Stimulated activated CD4-positive, alpha-beta T cell treated with anti-CD3 and anti-CD28 coated beads, Interleukin-1b, Interleukin-23, amount 100 ng/mL, for 4 hours (primary cell): ENCODE measurements around the gene DMRT2.

Experiments
- DNase-seq, 2 donors: peaks; one replicate each; pipeline ENCODE4 v3.0.0-alpha.2; 2020; ENCODE audit warnings: low read depth in 2 of 2

DMRT2 gene

DNA sequence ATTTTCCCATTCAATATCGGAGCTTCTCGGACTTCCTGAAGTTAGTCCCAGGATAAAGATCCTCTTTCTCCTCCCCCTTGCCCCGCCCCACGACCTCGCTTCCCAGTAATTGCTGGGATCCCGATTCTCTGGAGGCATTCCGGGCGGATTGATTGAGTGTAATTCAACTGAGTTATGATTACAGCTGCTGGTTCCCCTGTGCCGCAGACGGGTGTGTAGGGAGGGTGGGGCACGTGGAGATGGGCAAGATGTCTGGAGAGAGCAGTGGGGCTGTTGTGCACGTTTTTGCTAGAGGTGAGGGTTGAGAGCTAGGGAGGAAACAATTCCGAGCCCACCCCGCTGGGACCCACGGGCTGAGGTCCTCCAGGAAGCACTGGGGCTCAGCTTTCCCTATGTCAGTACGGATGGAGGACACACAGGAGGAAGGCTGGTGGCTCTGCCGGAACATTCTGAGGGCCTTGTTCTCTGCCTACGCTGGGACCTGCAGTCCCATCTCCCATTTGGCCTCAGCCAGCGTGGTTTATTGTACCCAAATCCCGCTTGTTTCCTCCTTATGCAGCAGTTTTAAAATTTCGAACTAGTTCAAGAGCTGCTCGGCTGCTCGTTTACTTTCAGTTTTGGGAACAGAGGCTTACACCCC lies 2.4 kb upstream of the DMRT2 start:
- DNase-seq: no peak

DNA sequence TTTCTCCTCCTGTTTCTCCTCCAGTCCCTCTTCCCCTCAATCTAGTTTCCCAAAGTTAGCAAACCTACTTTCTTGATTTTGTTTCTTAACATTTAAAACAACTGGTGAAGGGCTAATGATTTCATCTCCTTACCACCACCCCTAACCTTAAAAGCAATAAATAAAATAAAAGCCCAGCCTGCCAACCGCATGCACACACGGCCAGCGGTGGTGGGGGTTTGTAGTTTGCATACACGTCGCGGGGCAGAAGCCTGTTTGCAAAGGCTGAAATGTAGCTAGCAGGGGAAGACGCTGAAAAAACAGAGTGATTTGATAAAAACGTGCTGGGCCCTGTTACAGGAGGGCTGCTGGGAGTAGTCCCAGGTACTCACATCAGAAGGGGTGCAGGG lies 1.9 kb upstream of the DMRT2 start:
- DNase-seq: no peak

DNA sequence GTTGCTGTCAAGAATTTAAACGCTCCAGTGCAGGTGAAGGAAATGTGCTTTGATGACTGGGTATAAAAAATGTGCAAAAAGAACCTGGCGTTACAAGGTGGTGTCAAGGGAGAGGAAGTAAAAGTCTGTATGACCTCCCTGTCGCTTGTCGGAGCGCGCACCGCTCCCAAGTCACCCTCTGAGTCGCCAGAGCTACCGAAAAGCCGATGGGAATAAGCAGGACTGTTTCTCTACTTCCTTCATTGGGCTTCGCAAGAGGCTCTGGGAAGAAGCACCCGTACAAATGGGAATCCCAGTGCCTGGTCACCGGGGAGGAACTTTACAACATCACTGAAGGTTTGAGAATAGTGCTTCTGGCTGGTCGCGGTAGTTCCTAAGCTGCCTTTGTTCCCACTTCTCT lies 1.3 kb upstream of the DMRT2 start:
- no peak for DNase-seq

DNA sequence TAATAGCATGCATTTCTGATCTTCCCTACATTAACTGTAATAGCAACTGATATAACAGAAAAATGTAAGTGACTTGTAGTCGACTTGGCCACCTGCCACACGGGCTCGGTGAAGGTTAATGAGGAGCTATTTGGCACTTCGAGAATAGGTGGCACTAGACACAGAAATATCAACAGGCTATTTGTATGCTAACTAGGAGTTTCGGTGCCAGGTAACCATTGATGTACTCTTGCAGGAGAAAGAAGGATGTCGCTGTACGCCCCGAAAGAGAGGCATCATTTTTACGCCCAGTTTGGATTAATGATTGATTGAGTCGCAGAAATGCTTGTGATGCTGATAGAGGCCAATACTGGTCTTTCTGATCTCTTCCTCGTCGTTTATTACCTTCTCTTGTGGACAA lies 516 bp upstream of the DMRT2 start:
- DNase-seq: no peak

DNA sequence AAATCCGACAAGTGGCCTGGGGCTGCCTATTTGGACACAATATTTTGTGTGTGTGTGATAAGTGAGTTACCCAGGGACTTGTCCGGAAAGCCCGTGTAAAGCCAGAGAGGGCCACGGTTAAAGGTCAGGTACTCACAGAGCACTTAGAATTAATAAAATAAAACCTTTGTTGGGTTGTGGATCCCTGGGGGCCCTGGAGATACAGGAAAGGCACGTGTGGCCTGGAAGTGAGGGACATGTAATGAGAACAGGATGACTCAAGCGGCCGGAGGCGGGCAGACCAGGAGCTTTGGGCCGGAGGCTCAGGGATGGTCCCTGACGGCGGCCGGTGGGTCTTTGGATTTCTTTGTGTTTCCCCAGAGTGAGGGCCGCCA lies 1.0 kb downstream of the DMRT2 start:
- DNase-seq: no peak

DNA sequence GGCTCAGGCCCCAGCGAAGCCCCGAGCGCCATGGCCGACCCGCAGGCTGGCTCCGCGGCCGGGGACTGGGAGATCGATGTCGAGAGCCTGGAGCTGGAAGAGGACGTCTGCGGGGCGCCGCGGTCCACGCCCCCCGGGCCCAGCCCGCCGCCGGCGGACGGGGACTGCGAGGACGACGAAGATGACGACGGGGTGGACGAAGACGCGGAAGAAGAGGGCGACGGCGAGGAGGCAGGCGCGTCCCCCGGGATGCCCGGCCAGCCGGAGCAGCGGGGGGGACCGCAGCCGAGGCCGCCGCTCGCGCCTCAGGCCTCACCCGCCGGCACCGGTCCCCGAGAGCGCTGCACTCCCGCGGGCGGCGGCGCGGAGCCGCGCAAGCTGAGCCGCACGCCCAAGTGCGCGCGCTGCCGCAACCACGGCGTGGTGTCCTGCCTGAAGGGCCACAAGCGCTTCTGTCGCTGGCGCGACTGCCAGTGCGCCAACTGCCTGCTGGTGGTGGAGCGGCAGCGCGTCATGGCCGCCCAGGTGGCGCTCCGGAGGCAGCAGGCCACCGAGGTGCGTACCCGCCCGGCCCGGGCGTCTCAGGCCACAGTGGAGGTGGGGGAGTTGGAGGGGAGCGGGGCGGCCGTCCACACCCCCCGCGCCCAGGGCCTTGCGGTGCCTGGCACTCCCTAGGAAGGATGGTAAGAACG lies 1.6 kb downstream of the DMRT2 start:
- no peak for DNase-seq

DNA sequence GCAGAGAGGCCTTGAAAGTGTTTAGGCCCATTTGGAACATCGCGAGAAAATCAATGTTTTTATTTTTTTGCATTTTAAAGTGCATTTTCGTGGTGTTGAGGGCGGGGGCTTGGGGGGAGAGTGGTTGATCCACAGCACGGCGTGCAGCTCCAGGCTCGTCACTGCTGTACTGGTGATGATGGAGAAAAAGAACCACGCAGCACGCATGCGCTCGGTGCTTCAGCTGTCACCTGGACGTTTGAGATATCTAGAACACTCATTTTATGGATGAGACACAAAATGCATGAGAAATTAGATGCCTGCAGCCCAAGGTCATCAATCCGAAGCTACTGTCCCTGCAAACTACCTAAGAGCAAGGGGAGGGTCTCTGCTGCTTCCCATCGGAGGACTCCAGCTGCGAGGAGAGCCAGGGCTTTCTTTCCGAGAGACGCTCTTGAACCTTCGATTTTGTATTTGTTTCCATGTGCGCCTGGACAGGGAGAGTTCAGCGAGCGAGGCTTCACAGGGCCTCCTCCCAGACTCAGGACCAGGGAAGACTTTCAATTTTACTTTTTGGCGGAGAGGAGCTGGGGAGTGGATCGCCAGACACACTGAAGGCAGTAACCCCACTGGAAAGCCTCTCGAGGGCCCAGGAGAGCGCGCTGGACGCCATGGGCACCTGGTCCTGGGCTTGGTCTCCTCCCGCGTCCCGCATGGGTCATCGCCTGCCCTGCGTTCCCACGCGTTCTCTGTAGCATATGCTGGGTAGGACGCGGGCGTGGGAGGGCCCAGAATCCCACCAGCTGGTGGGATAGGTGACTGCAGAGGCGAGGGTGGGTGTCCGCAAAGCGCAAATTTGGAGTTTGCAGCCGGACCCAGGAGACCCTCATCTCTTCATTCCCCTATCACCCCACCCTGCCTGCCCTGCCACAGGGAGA lies 2.5 kb downstream of the DMRT2 start:
- no peak for DNase-seq

DNA sequence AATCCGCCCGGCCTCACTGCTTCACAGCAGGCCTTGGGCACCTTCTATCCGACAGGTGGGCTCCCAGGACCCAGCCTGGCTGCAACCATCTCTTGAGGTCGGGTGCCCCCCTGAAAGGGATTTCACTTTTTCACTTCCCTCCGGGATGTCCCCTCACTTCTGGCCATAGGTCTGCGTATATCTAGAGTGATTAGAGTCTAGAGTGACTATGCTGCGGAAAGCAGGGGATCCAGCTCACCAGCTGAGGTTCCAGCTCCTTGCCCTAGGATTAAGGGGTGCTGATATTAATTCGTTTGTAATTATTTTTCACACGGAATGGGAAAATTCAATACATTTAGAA lies 3.1 kb downstream of the DMRT2 start:
- DNase-seq: no peak

DNA sequence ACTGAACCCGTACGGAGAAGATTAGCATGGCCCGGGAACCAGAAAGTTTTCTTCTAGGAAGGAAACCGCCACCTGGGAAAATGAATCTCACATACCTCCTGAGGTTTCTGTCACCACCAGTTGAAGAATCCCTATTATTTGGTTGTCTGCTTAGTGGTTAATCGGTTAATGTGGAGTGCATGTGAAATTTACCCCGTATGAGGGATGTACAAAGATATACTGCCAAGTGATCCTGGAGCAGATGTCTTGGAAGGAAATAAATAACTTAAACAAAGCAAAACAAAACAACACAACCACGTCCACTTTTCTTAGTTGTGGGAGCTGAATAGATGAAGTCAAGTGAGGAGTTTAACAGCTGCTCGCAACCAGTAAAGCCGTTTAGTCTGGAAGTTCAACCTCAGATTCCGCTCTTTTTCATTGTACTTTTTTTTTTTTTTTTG lies 3.8 kb downstream of the DMRT2 start:
- DNase-seq: no peak

DNA sequence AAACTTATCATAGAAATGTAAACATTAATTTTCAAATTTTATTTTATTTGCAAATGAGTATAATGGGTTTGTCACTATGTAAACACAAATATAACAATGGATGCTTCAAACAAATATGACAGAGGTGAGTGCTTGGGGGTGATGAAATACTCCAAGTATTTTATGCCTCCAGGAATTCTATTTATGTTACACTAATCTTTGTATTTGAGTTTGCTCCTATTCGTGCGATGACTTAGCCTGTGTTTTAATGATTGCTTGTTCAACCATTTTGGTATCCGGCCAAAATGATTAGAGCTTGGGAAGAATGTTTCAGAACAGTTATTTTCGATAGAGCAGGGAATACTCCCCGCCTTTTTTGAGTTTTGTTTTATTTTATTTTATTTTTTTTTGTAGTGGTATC lies 5.0 kb downstream of the DMRT2 start:
- no peak for DNase-seq

DNA sequence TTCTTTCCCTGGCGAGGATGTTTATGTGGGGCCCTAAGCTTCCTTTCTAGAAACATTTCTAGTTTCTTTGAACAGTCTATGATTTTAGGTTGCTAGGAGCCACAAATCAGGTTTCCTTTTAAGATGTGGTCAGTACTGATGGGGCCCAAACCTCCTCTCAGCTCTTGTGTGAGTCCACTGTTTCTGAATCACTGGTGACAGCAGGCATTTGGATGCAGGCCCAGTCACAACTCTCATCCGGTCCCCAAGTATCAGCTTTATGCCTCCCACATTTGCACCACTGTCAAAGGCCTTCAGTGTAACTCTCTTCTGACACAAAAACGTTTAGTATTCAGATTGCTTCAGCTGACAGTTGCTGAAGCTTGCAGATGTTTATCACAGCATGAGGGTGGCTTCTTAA lies 7.8 kb downstream of the DMRT2 start:
- no peak for DNase-seq

DNA sequence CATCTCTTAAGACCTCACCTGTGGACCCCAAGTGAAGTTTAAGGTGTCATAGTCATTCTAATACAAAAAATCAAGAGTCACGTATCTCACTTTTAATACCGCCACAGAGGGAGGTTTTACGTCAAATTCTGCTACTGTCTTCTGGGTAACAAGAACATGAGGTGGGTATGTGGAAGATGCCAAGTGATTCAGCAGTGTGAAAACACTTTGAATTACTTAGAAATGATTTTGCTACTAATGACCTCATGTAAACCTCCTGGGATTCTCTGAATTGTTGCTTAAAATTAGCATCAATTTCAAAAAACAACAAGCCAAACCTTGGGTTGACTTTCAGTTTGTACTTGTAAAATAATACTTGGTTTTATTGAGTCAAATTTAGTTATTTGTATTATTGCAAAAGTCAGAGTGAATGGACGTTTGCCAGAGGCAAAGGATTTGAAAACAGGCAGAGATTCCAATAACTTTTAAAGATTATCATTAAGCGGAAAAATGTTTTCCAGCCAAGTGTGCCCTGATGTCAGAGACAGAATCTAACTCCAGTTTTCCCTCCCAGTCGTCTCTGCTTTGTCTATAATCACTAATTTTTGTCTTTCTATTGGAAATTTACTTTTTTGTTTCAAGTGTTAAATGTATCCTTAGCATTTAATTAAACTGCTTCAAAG lies 8.8 kb downstream of the DMRT2 start:
- DNase-seq: no peak

DNA sequence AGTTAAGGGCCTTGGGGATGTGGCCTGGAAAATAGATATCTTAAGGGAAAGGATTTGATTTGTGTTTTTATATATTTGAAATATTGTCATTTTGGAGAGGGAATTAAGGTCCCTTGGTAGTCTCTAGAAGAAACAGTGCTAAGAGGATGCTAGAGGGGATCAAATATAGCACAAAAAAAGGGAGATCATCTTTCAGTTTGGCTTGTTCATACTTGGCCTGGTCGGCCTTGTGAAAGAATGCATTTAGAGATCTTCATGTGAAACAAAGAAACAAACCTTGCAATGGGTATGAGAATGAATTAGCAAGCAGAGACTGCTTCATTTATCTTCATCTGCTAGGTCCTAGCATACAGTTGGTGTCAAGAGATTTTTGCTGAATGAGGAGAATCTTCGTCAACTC lies 15.0 kb downstream of the DMRT2 start:
- DNase-seq: no peak

DNA sequence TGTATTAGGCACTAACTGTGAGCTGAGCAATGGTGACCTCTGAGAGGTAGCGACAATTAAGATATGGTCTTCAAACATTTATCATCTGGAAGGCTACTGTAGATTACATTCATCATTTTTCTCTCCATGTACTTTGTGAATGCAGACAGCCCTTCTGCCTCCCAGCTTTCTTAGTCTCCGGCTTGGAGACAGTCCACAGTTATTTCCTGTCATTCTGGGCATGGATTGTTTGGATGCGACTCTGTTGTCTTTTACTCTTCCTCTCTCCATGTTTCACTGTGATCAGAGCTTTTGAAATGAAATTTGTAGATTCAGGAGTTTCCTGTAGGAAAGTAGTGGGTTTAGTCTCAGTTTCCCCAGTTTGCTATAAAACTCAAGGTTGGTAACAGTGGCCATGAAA lies 20.5 kb downstream of the DMRT2 start:
- DNase-seq: no peak

DNA sequence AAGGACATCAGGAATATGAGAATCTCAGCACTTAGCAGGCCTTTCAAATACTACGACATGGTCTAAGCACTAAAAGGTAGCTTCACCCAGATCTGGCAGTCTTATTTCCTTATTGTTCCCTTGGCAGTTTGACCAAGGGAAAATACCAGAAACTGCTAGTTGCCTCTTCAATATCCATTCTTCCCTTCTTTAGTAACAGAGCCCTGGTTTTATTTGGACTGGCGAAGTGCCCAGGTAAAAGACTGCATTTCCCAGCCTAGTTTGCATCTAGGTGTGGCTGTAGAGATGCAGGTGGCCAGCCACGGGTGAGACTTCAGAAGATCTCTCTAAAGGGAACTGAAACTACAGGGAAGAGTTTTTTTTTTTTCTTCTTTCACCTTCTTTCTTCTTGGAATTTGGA lies 21.6 kb downstream of the DMRT2 start:
- no peak for DNase-seq

DNA sequence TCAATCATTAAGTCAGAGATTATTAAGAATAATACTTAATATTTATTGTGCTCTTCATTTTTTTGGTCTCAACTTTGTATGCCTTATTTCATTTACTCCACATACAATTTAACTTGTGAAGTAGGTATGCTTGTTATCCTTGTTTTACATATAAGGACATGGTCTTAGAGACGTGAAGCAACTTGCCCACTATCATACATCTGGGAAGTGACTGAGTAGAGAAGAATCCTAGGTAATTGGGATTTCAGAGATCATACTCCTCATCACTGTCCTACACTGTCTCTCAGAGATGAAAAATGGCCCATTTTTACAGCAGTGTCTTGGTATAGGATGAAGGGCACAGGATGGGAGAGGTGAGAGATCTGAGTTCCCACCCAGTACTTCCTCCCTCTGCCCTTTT lies 23.3 kb downstream of the DMRT2 start:
- no peak for DNase-seq

DNA sequence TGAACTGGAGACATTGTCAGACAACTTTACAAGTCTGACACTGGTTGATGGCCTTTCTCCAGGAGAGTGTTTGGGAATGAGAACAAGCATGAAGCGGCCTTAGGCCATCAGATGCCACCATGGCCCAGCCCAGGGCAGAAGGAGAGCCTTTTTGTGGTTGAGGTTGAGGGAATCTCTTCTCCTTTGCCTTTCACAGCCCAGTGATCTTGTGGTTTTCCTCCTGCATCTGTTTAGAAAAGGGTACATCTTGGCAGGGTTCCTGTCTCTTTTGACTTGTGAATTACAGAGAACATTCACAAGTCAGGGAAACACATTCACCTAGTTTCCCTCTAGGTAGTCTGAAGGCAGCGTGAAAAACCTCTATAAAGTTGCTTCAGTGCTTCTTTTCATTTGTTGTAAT lies 27.5 kb downstream of the DMRT2 start:
- DNase-seq: no peak

DNA sequence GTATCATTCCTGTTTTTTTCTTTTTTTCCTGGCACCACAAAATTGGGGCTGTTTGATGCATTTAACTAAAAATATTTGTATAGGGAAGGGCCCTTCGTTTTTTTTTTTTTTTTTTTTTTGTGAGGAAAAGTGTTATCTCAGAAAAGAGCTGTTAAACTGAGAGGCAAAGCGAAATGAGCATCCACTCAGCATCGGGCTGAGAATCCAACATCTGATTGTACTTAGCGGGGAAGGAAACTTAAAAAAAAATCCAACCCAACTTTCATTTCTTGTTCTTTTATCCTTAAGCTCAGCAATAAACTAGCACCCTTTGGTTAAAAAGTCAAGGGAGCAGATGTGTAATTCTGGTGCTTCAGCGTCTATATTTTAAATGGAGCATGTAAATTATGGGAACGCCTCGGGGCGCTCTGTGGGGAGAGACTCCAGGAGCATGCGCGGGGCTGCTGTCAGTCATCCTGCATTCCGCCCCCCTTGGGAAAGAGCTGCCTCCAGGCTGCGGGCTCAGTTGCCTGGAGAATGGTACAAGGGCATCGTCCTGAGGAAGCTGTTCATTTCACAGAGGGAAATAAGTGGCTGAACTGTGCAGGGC lies 33.3 kb downstream of the DMRT2 start:
- DNase-seq: no peak

DNA sequence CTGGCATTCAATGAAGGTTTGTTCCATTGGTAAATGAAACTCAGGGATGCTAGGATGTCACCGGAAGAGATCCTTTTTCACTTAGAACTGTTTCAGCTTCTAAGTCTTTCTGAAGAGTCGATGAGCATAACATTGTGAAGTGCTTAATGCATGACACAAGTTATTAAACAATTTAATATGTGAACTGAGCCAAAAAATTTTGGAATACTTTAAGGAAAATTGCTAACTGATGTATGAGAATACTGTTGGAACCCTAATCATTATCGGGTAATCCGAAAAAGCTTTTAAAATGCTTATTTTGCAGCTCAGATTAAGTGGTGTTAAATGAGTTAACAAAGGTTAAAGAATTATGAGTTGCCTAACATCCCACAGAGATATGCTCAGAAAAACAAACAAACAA lies 34.9 kb downstream of the DMRT2 start:
- no peak for DNase-seq

DNA sequence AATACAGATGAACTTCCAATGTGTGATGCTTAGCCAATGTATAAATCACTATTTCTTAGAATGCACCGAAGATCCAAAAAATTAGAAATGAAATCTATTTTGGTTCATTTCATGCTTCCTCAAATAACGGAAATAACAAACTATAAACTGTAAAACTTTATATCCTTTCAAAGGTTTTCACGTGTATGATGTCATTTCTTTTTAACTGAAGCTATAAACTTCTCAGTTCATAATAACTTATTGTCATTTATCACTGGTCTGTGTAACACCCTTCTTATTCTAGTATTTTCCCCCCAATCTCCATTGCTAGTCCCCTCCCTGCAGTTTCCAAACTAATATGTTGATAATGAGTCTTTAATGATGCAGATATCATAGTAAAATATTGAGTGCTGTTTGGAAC lies 36.4 kb downstream of the DMRT2 start:
- DNase-seq: no peak

DNA sequence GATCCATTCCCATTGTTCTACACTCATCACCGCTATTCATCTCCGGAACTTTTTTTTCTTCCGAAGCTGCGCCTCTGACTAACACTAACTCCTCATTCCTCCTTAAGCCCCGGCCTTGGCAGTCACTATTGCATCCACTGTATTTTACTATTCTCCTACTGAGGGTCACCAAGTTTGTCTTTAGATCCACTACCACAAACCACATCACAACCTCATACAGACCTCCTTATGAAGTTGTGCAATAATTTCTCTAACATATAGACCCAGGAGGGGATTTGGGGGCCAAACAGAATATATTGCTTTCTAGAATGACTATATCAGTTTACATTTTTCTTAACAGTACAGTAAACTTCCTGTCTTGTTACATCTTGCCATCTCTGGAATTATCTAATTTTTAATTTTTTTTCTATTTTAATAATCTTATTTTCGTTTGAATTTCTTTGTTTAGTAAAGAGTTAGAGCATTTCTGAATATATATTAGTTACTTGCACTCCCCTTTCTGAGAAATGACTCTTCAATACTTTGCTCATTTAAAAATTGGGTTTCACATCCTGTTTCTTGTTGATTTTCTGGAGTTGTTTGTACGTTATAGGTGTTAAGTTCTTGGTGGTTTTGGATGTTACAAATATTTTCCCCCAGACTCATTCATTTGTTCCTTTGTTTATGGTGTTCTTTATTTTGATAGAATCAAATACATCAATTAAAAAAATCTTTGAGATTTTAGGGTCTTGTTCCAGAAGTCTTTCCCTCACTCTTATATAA lies 37.1 kb downstream of the DMRT2 start:
- no peak for DNase-seq
